CD4-positive, alpha-beta memory T cell (primary cell): ENCODE data around the gene MYORG. TPM values are rescaled to one million over a fixed set of nuclear protein-coding genes. Genes with fewer than 3 reads are reported as not detected.
A peak's percentile ranks its signal among the peaks of the same experiment; 100 is the strongest.

Experiments used
- CTCF ChIA-PET: fragments of 350-600 bp; sonication (Branson Sonifier 250); formaldehyde crosslinking; loops from one replicate; lab custom pipeline; 2021; ENCODE audit warnings: inconsistent platforms; ENCODE audit not compliant: partially characterized antibody; lab: Charles Lee
- POLR2A ChIA-PET: fragments of 350-600 bp; sonication (Branson Sonifier 250); formaldehyde crosslinking; loops from one replicate; lab custom pipeline; 2021; ENCODE audit not compliant: partially characterized antibody; lab: Charles Lee
- DNase-seq, 5 donors: peaks; one replicate each; pipeline versions ENCODE4 v3.0.0 to v3.0.0-alpha.2; 2020 to 2022; ENCODE audit warnings: mixed read lengths in 1 of 5
- H3K27ac ChIP-seq: one replicate; pipeline ENCODE4 v1.7.0; 2013; ENCODE audit warnings: low read depth, low read length
- H3K27me3 ChIP-seq: 2 replicates; pipeline ENCODE4 v1.7.0; 2013; ENCODE audit warnings: mild to moderate bottlenecking, low read length, moderate library complexity; ENCODE audit not compliant: insufficient read depth
- H3K36me3 ChIP-seq: 2 replicates; pipeline ENCODE4 v1.7.0; 2013; ENCODE audit warnings: mild to moderate bottlenecking, low read length, moderate library complexity; ENCODE audit not compliant: insufficient read depth
- H3K4me1 ChIP-seq: 2 replicates; pipeline ENCODE4 v1.7.0; 2013; ENCODE audit warnings: mild to moderate bottlenecking, low read length, moderate library complexity; ENCODE audit not compliant: insufficient read depth
- H3K4me3 ChIP-seq, 2 donors: one replicate each; pipeline ENCODE4 v1.7.0; 2013; ENCODE audit warnings: low read length in 2 of 2, mild to moderate bottlenecking in 1 of 2
- H3K9me3 ChIP-seq, 2 donors: one replicate each; pipeline ENCODE4 v1.7.0; 2013; ENCODE audit warnings: low read length in 2 of 2, control low read depth in 1 of 2; ENCODE audit not compliant: control insufficient read depth in 1 of 2
- H3K27ac Mint-ChIP-seq, 7 donors: one replicate each; pipeline ENCODE4 v1.8.0; 2020 to 2021; ENCODE audit warnings: mixed read lengths in 7 of 7, mild to moderate bottlenecking in 6 of 7, inconsistent platforms in 3 of 7, moderate library complexity in 3 of 7
- H3K27me3 Mint-ChIP-seq, 2 donors: one replicate each; pipeline ENCODE4 v1.8.0; 2020 to 2021; ENCODE audit warnings: mixed read lengths in 2 of 2
- H3K36me3 Mint-ChIP-seq, 2 donors: one replicate each; pipeline ENCODE4 v1.8.0; 2020 to 2021; ENCODE audit warnings: mixed read lengths in 2 of 2, inconsistent platforms in 1 of 2, mild to moderate bottlenecking in 1 of 2
- H3K4me1 Mint-ChIP-seq, 4 donors: one replicate each; pipeline ENCODE4 v1.8.0; 2020 to 2021; ENCODE audit warnings: mixed read lengths in 4 of 4, mild to moderate bottlenecking in 1 of 4
- H3K4me3 Mint-ChIP-seq, 8 donors: one replicate each; pipeline ENCODE4 v1.8.0; 2020 to 2021; ENCODE audit warnings: mixed read lengths in 8 of 8, mild to moderate bottlenecking in 7 of 8, moderate library complexity in 6 of 8, inconsistent platforms in 3 of 8
- H3K9me3 Mint-ChIP-seq, 8 donors: one replicate each; pipeline ENCODE4 v1.8.0; 2020 to 2021; ENCODE audit warnings: mixed read lengths in 8 of 8, mild to moderate bottlenecking in 5 of 8, inconsistent platforms in 3 of 8, moderate library complexity in 1 of 8
- intact Hi-C: fragments of 100-400 bp; cut with micrococcal nuclease; formaldehyde crosslinking; loops from one replicate; pipeline ENCODE4 v1.15.1; 2023
- polyA plus RNA-seq, 2 donors: library from polyadenylated mRNA; unstranded; fragments of 300-500 nt; fragmentation: Illumina TruSeq; gene quantifications; one replicate each; pipeline ENCODE4 v1.2.3, GENCODE V29; 2021
- total RNA-seq, 2 experiments: library from RNA; stranded (reverse); gene quantifications; one replicate each; pipeline ENCODE4 v1.2.3, GENCODE V29; 2021

MYORG gene
- total and polyA plus RNA-seq, 4 experiments from 2014 or later: 0.09 to 1.4 (median 0.94) TPM

DNA sequence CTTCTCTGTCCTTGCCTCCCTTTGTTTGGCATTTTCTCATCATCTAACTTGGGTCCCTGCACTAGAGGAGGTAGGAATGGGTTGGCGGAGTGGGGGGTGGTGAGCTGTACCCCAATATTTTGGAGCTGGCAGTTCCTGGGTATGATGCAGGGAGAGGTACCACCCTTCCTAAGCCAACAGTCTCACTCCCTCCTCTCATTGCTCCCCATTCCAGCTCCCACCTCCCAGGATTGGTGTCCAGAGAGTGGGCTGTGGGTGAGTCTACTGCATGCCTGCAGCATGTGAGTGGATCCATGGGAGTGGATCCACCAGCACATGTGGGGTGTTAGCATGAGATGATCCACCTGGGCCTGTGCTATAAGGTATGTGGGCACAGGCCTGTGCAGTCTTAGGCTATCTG, 22.2 kb upstream of the MYORG start:
- intact Hi-C loops: no loop called here
- ChIA-PET CTCF (no interaction called here), POLR2A (no interaction called here)
- no peaks in the 10 kb centered on the region for H3K9me3 Mint-ChIP-seq
- no peak for DNase-seq
- Histone ChIP-seq H3K27me3 (no peaks in the 10 kb centered on the region), H3K4me1 (no peaks in the 10 kb centered on the region), H3K27ac (no peak overlapping the region), H3K4me3 (no peak overlapping the region), H3K9me3 (no peaks in the 10 kb centered on the region), H3K36me3 (peaks cover 10% of the 10 kb centered on the region)
- no peak overlapping the region for H3K27ac Mint-ChIP-seq
- H3K27me3 Mint-ChIP-seq: no peaks in the 10 kb centered on the region
- H3K4me1 Mint-ChIP-seq: no peaks in the 10 kb centered on the region
- no peak overlapping the region for H3K4me3 Mint-ChIP-seq
- peaks cover 21 to 28% of the 10 kb centered on the region in 2 donors for H3K36me3 Mint-ChIP-seq

- peaks cover 13% of the 10 kb centered on the region in 2 donors for H3K36me3 Mint-ChIP-seq
- H3K4me3 Mint-ChIP-seq: no peak overlapping the region
- H3K27ac Mint-ChIP-seq: no peak overlapping the region
- H3K4me3 ChIP-seq: no peak overlapping the region
- no peaks in the 10 kb centered on the region for H3K27me3 Mint-ChIP-seq
- no peaks in the 10 kb centered on the region for H3K9me3 ChIP-seq
- no peak overlapping the region for H3K27ac ChIP-seq
- ChIA-PET POLR2A (no interaction called here), CTCF (interaction anchor here (0.8 kb wide), 1 partner anchor 237 kb away, joined by 3 read pairs; no protein-coding TSS in a partner anchor)
- no peaks in the 10 kb centered on the region for H3K9me3 Mint-ChIP-seq
- intact Hi-C loops: no loop called here
- no peaks in the 10 kb centered on the region for H3K4me1 ChIP-seq
- no peaks in the 10 kb centered on the region for H3K36me3 ChIP-seq
- DNase-seq: no peak
- H3K27me3 ChIP-seq: no peaks in the 10 kb centered on the region
- no peaks in the 10 kb centered on the region for H3K4me1 Mint-ChIP-seq
Observed at GRCh38 chr9:34396276-34397214, 19.8 kb upstream of the MYORG start.

DNA sequence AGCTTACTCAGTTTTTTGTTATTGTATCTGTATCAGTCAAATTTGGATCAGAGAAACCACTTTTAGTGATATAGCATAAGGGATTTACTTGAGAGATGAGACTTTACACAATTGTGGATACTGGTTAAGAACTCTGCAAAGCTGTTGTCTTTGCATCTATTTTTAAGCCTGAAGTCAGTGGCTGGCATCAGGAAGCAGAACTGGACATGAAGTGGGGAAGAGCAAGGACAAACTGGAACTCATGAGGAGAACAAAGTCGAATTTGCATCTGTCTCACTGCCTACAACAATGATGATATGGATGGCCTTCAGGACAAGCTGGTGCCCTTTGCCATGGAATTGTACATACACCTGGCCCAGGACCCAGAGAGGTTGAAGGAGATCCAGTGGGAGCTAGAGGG, 15.8 kb upstream of the MYORG start:
- Mint-ChIP-seq H3K27ac (no peak overlapping the region), H3K36me3 (no peaks in the 10 kb centered on the region), H3K4me1 (no peaks in the 10 kb centered on the region), H3K4me3 (no peak overlapping the region), H3K9me3 (peaks cover 0 to 2% (median 0%) of the 10 kb centered on the region in 8 donors), H3K27me3 (no peaks in the 10 kb centered on the region)
- ChIA-PET POLR2A (no interaction called here), CTCF (interaction anchor here (1.0 to 1.8 kb wide), 2 partner anchors 11 to 13 kb away, joined by 3 to 11 read pairs; no protein-coding TSS in a partner anchor)
- Histone ChIP-seq H3K27ac (no peak overlapping the region), H3K9me3 (no peaks in the 10 kb centered on the region), H3K36me3 (no peaks in the 10 kb centered on the region), H3K4me1 (no peaks in the 10 kb centered on the region), H3K27me3 (no peaks in the 10 kb centered on the region), H3K4me3 (no peak overlapping the region)
- intact Hi-C loops: no loop called here
- no peak for DNase-seq

DNA sequence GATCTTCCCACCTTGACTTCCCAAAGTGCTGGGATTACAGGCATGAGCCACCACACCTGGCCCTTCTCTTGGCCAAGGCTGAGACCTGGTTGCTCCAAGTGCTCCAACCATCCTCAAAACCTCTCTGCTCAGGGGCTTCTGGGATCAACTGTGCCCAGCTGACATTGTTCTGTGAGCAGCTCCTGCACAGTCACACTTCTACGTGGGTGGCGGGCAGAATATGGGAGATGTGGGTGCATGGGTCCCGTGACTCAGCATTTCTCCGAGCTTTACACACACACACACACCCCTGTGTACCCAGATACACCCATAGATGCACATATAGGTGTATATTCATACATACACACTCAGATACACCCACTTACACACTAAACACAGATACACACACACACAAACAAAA, 10.5 kb upstream of the MYORG start:
- DNase-seq: no peak
- Histone ChIP-seq H3K36me3 (no peaks in the 10 kb centered on the region), H3K9me3 (no peaks in the 10 kb centered on the region), H3K4me3 (no peak overlapping the region), H3K27me3 (no peaks in the 10 kb centered on the region), H3K4me1 (no peaks in the 10 kb centered on the region), H3K27ac (no peak overlapping the region)
- Mint-ChIP-seq H3K4me1 (no peaks in the 10 kb centered on the region), H3K9me3 (peaks cover 0 to 2% (median 0%) of the 10 kb centered on the region in 8 donors), H3K4me3 (no peak overlapping the region), H3K27me3 (no peaks in the 10 kb centered on the region), H3K36me3 (no peaks in the 10 kb centered on the region), H3K27ac (no peak overlapping the region)
- ChIA-PET POLR2A (no interaction called here), CTCF (interaction anchor here (2.3 kb wide), 1 partner anchor 8 kb away, joined by 7 read pairs; no protein-coding TSS in a partner anchor)
- intact Hi-C loops: no loop called here

DNA sequence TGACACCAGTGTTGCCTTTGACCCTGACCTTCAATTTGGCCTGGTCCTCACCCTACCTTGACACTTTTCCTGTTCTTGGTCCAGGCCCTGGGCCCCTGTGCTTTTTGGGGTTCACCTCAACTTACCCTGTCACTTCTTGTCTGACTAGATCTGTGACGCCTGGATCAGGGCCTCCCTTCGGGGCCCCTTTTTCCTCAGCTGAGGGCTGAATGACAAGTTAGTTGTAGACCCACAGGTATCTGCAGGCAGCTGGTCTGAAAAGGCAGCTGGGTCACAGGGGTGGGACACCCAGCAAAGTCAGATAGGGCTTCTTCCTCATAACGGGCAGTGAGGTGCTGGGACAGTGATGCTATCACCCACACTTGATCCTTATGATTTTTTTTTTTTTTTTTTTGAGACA, 10.0 kb upstream of the MYORG start:
- no peak overlapping the region for H3K27ac ChIP-seq
- H3K36me3 ChIP-seq: no peaks in the 10 kb centered on the region
- CTCF ChIA-PET: no interaction called here
- DNase-seq: no peak
- intact Hi-C loops: no loop called here
- Mint-ChIP-seq H3K36me3 (no peaks in the 10 kb centered on the region), H3K27me3 (no peaks in the 10 kb centered on the region), H3K27ac (no peak overlapping the region), H3K4me3 (peak overlapping the region in 1 of 8 donors; percentile 7), H3K4me1 (peaks cover 0 to 4% (median under 1%) of the 10 kb centered on the region in 4 donors), H3K9me3 (peaks cover 0 to 2% (median 0%) of the 10 kb centered on the region in 8 donors)
- no peaks in the 10 kb centered on the region for H3K27me3 ChIP-seq
- POLR2A ChIA-PET: no interaction called here
- no peak overlapping the region for H3K4me3 ChIP-seq
- H3K9me3 ChIP-seq: no peaks in the 10 kb centered on the region
- no peaks in the 10 kb centered on the region for H3K4me1 ChIP-seq

DNA sequence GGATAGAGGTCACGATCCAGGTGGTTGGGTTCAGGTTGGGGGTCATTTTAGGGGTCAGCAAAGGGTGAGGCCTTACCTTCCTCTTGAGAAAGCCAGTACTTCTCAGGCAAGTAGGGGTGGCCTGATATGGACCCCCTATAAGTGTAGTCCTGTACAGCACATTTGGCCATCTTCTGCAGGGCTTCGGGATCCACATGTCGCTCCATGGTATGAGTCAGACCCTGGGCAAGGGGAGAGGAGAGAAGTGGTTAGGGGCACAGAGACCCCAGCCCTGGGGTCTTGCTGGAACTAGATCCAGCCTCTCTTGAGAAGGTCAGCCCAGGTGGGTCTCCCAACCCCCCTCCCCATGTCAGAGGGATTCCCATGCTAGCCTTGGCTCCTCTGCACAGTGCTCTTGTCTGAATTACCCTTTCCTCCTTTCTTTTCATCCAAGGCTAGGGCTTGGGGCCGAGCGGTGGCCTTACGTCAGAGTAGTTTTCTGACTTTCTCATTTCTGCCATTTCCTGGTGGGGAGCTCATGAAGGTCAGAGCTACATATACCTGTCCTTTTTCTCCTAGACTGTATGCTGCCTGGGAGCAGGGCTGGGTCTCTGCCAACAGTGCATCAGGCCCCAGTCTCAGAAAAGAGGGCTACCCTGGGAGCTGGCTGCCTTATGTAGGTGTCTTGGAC, 9.0 kb upstream of the MYORG start:
- Histone ChIP-seq H3K4me1 (peaks cover 7% of the 10 kb centered on the region), H3K36me3 (no peaks in the 10 kb centered on the region), H3K4me3 (no peak overlapping the region), H3K9me3 (no peaks in the 10 kb centered on the region), H3K27ac (no peak overlapping the region), H3K27me3 (no peaks in the 10 kb centered on the region)
- ChIA-PET POLR2A (no interaction called here), CTCF (interaction anchor here (0.7 kb wide), 1 partner anchor 72 kb away, joined by 3 read pairs; the partner anchor contains the start of gene FAM219A)
- Mint-ChIP-seq H3K9me3 (peaks cover 0 to 2% (median 0%) of the 10 kb centered on the region in 8 donors), H3K4me3 (no peak overlapping the region), H3K27ac (no peak overlapping the region), H3K27me3 (no peaks in the 10 kb centered on the region), H3K4me1 (peaks cover 5 to 13% (median 9%) of the 10 kb centered on the region in 4 donors), H3K36me3 (no peaks in the 10 kb centered on the region)
- DNase-seq: no peak
- intact Hi-C loops: no loop called here
